KMS-11 (cell line): ENCODE measurements around the gene BRD2.
A peak's percentile ranks its signal among the peaks of the same experiment; 100 is the strongest.

Experiments
- H2AFZ ChIP-seq: fragments of 200-600 bp; sonication (generic); 2 replicates; pipeline ENCODE4 v1.6.1; 2016; ENCODE audit warnings: antibody characterized with exemption, mixed run types, low read depth
- H3K27ac ChIP-seq: fragments of 200-600 bp; sonication (generic); 2 replicates; pipeline ENCODE4 v1.6.1; 2016; ENCODE audit warnings: mild to moderate bottlenecking, mixed run types
- H3K27me3 ChIP-seq: fragments of 200-600 bp; sonication (generic); 2 replicates; pipeline ENCODE4 v1.6.1; 2017; ENCODE audit warnings: mild to moderate bottlenecking, low read depth, mixed run types, moderate library complexity; ENCODE audit not compliant: insufficient read depth
- H3K36me3 ChIP-seq: fragments of 200-600 bp; sonication (generic); 2 replicates; pipeline ENCODE4 v1.6.1; 2017; ENCODE audit warnings: mild to moderate bottlenecking, mixed run types; ENCODE audit not compliant: insufficient read depth
- H3K4me1 ChIP-seq: fragments of 200-600 bp; sonication (generic); 2 replicates; pipeline ENCODE4 v1.6.1; 2016; ENCODE audit warnings: mild to moderate bottlenecking, low read depth, mixed run types; ENCODE audit not compliant: poor library complexity, severe bottlenecking
- H3K4me2 ChIP-seq: fragments of 200-600 bp; sonication (generic); 2 replicates; pipeline ENCODE4 v1.7.0; 2016; ENCODE audit warnings: mild to moderate bottlenecking, mixed run types
- H3K4me3 ChIP-seq: fragments of 200-600 bp; sonication (generic); IDR thresholded peaks from 2 replicates; pipeline ENCODE4 v1.6.1; 2017; ENCODE audit warnings: low read depth, low read length, mixed read lengths; ENCODE audit not compliant: insufficient read depth
- H3K79me2 ChIP-seq: fragments of 200-600 bp; sonication (generic); 2 replicates; pipeline ENCODE4 v1.6.1; 2016; ENCODE audit warnings: low read depth, mixed run types; ENCODE audit not compliant: insufficient read depth
- H3K9ac ChIP-seq: fragments of 200-600 bp; sonication (generic); 2 replicates; pipeline ENCODE4 v1.6.1; 2016; ENCODE audit warnings: mild to moderate bottlenecking, mixed run types
- H4K20me1 ChIP-seq: fragments of 200-600 bp; sonication (generic); 2 replicates; pipeline ENCODE4 v1.6.1; 2016; ENCODE audit warnings: mild to moderate bottlenecking, mixed run types; ENCODE audit not compliant: insufficient read depth
- CTCF ChIP-seq: fragments of 200-600 bp; sonication (generic); conservative IDR thresholded peaks from 2 replicates; pipeline ENCODE4 v1.6.1; 2017; ENCODE audit warnings: low read depth, mild to moderate bottlenecking, antibody characterized with exemption, low read length, moderate library complexity, mixed read lengths

Gene BRD2

GRCh38 chr6:33019372-33019771, 51.0 kb downstream of the BRD2 start:
- Histone ChIP-seq H3K36me3 (no peaks in the 10 kb centered on the region), H4K20me1 (no peaks in the 10 kb centered on the region), H3K4me2 (0 out of 2 replicates have a peak overlapping the region, but pooled peaks have one; percentile 27), H3K79me2 (no peaks in the 10 kb centered on the region), H3K27ac (no peak overlapping the region), H3K9ac (no peak overlapping the region), H3K4me3 (no peak overlapping the region), H2AFZ (peak overlapping the region; percentile 16; the same call in 1 of the 2 replicates), H3K4me1 (no peaks in the 10 kb centered on the region), H3K27me3 (no peaks in the 10 kb centered on the region)
- TF ChIP-seq CTCF: no peak

GRCh38 chr6:33021917-33022316, 53.5 kb downstream of the BRD2 start:
- H3K79me2 ChIP-seq: no peaks in the 10 kb centered on the region
- no peak overlapping the region for H3K4me2 ChIP-seq
- H3K27me3 ChIP-seq: no peaks in the 10 kb centered on the region
- TF ChIP-seq CTCF: no peak
- H4K20me1 ChIP-seq: no peaks in the 10 kb centered on the region
- no peaks in the 10 kb centered on the region for H3K4me1 ChIP-seq
- H3K9ac ChIP-seq: no peak overlapping the region
- H2AFZ ChIP-seq: no peak overlapping the region
- H3K4me3 ChIP-seq: no peak overlapping the region
- no peak overlapping the region for H3K27ac ChIP-seq
- no peaks in the 10 kb centered on the region for H3K36me3 ChIP-seq

- no peaks in the 10 kb centered on the region for H3K36me3 ChIP-seq
- no peak overlapping the region for H3K9ac ChIP-seq
- no peak overlapping the region for H3K4me3 ChIP-seq
- no peak for TF ChIP-seq CTCF
- no peaks in the 10 kb centered on the region for H4K20me1 ChIP-seq
- H3K4me1 ChIP-seq: peaks cover 3% of the 10 kb centered on the region
- no peaks in the 10 kb centered on the region for H3K79me2 ChIP-seq
- H2AFZ ChIP-seq: no peak overlapping the region
- no peaks in the 10 kb centered on the region for H3K27me3 ChIP-seq
- no peak overlapping the region for H3K27ac ChIP-seq
- no peak overlapping the region for H3K4me2 ChIP-seq
These were observed 55.1 kb downstream of the BRD2 start for GRCh38 chr6:33023536-33023935.

- H3K4me3 ChIP-seq: no peak overlapping the region
- no peak overlapping the region for H2AFZ ChIP-seq
- peaks cover 9% of the 10 kb centered on the region for H3K4me1 ChIP-seq
- no peaks in the 10 kb centered on the region for H3K27me3 ChIP-seq
- no peak overlapping the region for H3K4me2 ChIP-seq
- no peaks in the 10 kb centered on the region for H4K20me1 ChIP-seq
- no peak overlapping the region for H3K27ac ChIP-seq
- H3K9ac ChIP-seq: no peak overlapping the region
- no peaks in the 10 kb centered on the region for H3K36me3 ChIP-seq
- TF ChIP-seq CTCF: no peak
- no peaks in the 10 kb centered on the region for H3K79me2 ChIP-seq
These were observed 56.1 kb downstream of the BRD2 start for GRCh38 chr6:33024521-33024920.
